Measurements from ENCODE around the gene CALHM5. TPM values are rescaled to one million over a fixed set of nuclear protein-coding genes. Genes with fewer than 3 reads are reported as not detected.
"Not testable (repeated sequence)": the region's sequence is repeated elsewhere in the genome, so short reads cannot be mapped to it uniquely, and the experiment has no call there.

The CALHM5 gene
- total RNA-seq, 3 donors from 2014 or later: not detected

- no peak for ATAC-seq
- no peak for DNase-seq
- Mint-ChIP-seq H3K4me3 (no peak overlapping the region), H3K27me3 (ENCODE audit: low read depth) (peaks cover 15% of the 10 kb centered on the region), H3K36me3 (ENCODE audit: insufficient read depth) (no peaks in the 10 kb centered on the region), H3K4me1 (ENCODE audit: low read depth) (no peaks in the 10 kb centered on the region), H3K9me3 (peaks cover 5% of the 10 kb centered on the region)
Observed at GRCh38 chr6:116491610-116492330, 19.7 kb upstream of the CALHM5 start.

DNA sequence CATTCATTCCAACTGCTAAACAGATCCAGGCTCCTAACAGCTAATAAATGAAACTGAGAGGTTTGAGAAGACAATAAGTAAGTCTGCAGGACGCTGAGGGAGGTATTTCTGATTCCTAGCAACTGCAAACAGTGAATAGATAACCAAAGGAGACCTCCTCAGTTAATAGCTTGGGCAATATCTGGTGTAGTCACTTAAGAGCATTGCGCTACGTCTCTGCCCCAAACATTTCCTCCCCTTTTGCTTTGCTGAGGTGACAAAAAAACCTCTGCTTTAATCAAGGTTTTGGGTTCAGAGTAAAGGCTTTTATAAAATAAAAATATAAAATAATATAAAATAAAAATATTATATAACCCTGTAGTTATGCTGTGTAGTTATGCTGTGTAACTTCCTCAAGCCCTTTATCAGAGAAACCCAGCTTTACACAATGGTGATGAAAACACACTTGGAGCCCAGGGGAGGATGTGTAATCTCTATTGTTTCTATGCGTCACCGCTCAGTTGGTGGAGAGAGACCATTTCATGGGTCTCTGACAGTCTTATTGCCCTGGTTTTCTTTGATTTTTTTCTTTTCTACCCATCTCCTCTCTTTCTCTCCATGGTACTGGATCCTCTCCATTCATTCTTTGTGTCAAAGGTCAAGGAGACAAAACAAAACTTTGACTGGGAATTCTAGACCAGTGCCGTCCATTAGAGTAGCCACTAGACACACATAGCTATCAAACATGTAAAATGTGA, 18.9 kb upstream of the CALHM5 start:
- Mint-ChIP-seq H3K36me3 (ENCODE audit: insufficient read depth) (no peaks in the 10 kb centered on the region), H3K9me3 (peaks cover 5% of the 10 kb centered on the region), H3K4me1 (ENCODE audit: low read depth) (no peaks in the 10 kb centered on the region), H3K4me3 (no peak overlapping the region), H3K27me3 (ENCODE audit: low read depth) (peaks cover 14% of the 10 kb centered on the region)
- no peak for ATAC-seq
- DNase-seq: no peak

GRCh38 chr6:116495161-116495560, 16.3 kb upstream of the CALHM5 start:
- H3K27me3 Mint-ChIP-seq (ENCODE audit: low read depth): peaks cover 17% of the 10 kb centered on the region
- not testable (repeated sequence) for H3K4me1 Mint-ChIP-seq (ENCODE audit: low read depth); H3K4me3 Mint-ChIP-seq; DNase-seq; H3K9me3 Mint-ChIP-seq; ATAC-seq; H3K36me3 Mint-ChIP-seq (ENCODE audit: insufficient read depth)

DNA sequence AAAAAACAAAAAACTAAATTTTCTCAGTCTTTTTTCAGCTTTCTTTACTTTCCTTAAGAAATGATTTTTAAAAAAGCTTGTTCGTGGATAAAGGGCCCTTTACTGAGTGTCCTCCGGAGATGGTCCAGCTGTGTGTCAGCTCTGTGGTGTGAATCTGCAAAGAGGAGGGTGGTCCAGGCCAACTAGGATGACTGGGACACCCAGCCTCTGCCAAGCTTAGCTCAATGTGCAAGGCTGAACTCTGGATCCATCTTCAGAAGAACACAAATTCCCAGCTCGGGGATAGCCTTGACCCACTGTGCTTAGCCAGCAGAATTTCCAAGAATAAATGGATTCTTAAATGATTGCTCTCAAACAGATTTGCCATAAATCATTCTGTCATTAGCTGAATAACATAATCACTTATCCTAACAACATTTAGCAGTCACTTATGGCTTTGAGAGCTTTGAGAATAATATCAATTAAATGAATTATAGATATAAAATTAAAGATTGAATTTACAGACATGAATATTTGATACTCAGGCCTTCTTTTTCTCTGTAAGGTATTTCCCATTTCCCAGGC, 14.2 kb upstream of the CALHM5 start:
- ATAC-seq: no peak
- DNase-seq: no peak
- Mint-ChIP-seq H3K36me3 (ENCODE audit: insufficient read depth) (no peaks in the 10 kb centered on the region), H3K4me3 (no peak overlapping the region), H3K9me3 (peaks cover 5% of the 10 kb centered on the region), H3K27me3 (ENCODE audit: low read depth) (peaks cover 22% of the 10 kb centered on the region), H3K4me1 (ENCODE audit: low read depth) (no peaks in the 10 kb centered on the region)

DNA sequence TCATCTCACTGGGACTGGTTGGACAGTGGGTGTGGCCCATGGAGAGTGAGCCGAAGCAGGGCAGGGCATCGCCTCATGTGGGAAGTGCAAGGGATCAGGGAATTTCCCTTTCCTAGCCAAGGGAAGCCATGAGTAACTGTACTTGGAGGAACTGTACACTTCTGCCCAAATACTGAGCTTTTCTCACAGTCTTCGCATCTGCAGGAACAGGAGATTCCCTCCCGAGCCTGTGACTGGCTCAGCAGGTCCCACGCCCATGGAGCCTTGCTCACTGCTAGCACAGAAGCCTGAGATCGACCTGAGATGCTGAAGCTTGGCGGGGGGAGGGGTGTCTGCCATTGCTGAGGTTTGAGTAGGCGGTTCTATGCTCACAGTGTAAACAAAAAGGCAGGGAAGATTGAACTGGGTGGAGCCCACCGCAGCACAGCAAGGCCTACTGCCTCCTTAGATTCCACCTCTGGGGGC, 10.4 kb upstream of the CALHM5 start:
- Mint-ChIP-seq H3K4me1 (ENCODE audit: low read depth) (no peaks in the 10 kb centered on the region), H3K4me3 (no peak overlapping the region), H3K36me3 (ENCODE audit: insufficient read depth) (peaks cover 2% of the 10 kb centered on the region), H3K9me3 (no peaks in the 10 kb centered on the region), H3K27me3 (ENCODE audit: low read depth) (peaks cover 36% of the 10 kb centered on the region)
- no peak for ATAC-seq
- DNase-seq: no peak

DNA sequence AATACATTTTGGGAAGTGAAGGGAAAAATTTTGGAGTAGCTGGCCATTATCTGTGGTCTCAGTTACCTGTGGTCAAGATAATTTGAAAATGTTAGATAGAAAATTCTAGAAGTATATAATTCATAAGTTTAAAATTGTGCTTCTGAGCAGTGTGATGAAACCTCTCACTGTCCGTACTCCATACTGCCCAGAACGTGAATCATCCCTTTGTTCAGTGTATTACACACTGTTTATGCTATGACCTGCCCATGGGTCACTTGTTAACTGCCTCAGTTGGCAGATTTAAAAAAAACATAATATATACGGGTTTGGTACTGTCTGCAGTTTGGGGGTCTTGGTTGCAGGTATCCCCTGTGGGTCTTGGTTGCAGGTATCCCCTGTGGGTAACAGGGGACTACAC, 4.1 kb upstream of the CALHM5 start:
- ATAC-seq: no peak
- Mint-ChIP-seq H3K4me3 (no peak overlapping the region), H3K36me3 (ENCODE audit: insufficient read depth) (peaks cover 2% of the 10 kb centered on the region), H3K9me3 (no peaks in the 10 kb centered on the region), H3K4me1 (ENCODE audit: low read depth) (no peaks in the 10 kb centered on the region), H3K27me3 (ENCODE audit: low read depth) (peaks cover 17% of the 10 kb centered on the region)
- no peak for DNase-seq

DNA sequence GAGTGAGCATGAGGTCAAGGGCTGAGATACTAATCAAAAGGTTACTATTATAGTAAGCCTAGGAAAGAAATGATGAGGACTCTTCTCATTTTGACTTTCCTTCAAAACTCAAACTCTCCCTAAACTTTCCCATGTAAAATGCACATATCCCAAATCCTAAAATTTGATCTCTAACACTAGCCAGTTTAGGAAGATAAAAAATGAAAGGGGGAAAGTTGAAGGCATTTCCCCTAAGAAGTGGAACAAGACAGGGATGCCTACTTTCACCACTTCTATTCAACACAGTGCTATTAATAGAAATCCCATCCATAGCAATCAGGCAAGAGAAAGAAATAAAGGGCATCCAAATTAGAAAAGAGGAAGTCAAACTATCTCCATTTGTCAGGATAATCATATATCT, 2.9 kb upstream of the CALHM5 start:
- ATAC-seq (no peak), DNase-seq (no peak)
- no peaks in the 10 kb centered on the region for H3K4me1 Mint-ChIP-seq (ENCODE audit: low read depth)
- peaks cover 6% of the 10 kb centered on the region for H3K27me3 Mint-ChIP-seq (ENCODE audit: low read depth)
- no peak overlapping the region for H3K4me3 Mint-ChIP-seq
- H3K36me3 Mint-ChIP-seq (ENCODE audit: insufficient read depth): no peaks in the 10 kb centered on the region
- H3K9me3 Mint-ChIP-seq: no peaks in the 10 kb centered on the region

DNA sequence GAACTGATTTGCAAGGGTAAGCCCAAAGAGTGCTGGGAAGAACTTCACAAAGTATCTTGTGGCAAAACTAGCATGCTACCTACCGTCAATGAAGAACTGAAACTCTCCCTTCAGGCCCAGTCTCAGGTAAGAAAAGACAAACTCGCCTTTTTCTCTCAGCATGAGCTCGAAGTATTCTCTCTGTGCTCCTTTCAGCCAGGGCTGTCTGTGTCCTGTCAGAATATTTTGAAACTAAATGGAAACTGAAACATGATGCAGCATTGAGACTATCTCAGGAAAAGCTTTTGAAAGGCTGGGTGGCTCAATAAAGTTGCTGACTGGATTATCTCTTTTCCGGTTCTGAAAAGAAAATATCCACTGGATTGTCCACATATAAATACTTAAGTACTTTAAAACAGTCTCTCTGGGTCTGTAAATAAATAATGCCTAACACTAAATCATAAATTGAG, 696 bp downstream of the CALHM5 start:
- Mint-ChIP-seq H3K9me3 (no peaks in the 10 kb centered on the region), H3K4me3 (no peak overlapping the region), H3K27me3 (ENCODE audit: low read depth) (no peaks in the 10 kb centered on the region), H3K36me3 (ENCODE audit: insufficient read depth) (no peaks in the 10 kb centered on the region), H3K4me1 (ENCODE audit: low read depth) (no peaks in the 10 kb centered on the region)
- no peak for ATAC-seq
- DNase-seq: no peak

DNA sequence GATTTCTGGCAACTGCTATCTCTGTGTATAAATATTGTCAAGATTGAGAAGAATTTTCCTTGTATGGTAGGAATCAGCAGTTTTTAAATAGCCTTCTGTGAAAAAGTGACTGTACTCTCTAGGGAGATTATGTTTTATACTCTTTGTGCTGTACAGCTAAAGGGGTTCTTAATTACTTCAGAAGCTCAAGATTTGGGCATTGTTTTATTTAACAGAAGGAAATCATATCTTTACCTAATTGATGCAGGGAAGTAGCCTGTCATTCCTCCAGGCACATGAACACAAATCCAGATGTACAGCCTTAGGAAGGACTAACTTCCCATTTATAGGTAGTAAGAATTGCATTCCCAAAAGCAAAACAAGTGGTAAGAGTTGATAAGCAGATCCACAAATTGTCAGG, 1.3 kb downstream of the CALHM5 start:
- ATAC-seq: no peak
- Mint-ChIP-seq H3K27me3 (ENCODE audit: low read depth) (no peaks in the 10 kb centered on the region), H3K36me3 (ENCODE audit: insufficient read depth) (no peaks in the 10 kb centered on the region), H3K4me1 (ENCODE audit: low read depth) (no peaks in the 10 kb centered on the region), H3K9me3 (no peaks in the 10 kb centered on the region), H3K4me3 (no peak overlapping the region)
- DNase-seq: no peak

GRCh38 chr6:116513224-116513875, 1.9 kb downstream of the CALHM5 start:
- Mint-ChIP-seq H3K27me3 (ENCODE audit: low read depth) (peaks cover 4% of the 10 kb centered on the region), H3K4me3 (no peak overlapping the region), H3K36me3 (ENCODE audit: insufficient read depth) (no peaks in the 10 kb centered on the region), H3K9me3 (no peaks in the 10 kb centered on the region), H3K4me1 (ENCODE audit: low read depth) (no peaks in the 10 kb centered on the region)
- ATAC-seq (no peak), DNase-seq (no peak)

DNA sequence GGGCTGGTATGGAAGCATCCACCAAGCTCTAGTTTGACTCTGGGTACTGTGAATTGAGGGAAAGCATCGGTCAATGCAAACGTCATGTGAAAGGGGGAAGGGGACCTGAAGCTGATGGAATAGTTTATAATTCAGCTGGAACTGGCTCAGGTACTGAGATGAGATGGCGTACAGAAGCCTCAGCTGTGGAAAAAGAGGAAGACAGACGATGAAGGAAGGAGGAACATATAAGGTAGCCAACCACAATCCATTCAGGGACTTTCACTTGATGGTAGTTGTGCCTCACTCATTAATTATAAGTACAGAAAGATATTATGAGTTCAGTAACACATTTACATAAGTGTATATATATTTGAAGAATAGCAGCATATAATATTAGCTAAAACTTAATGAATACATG, 2.7 kb downstream of the CALHM5 start:
- no peak for DNase-seq
- Mint-ChIP-seq H3K9me3 (no peaks in the 10 kb centered on the region), H3K27me3 (ENCODE audit: low read depth) (peaks cover 4% of the 10 kb centered on the region), H3K36me3 (ENCODE audit: insufficient read depth) (no peaks in the 10 kb centered on the region), H3K4me1 (ENCODE audit: low read depth) (no peaks in the 10 kb centered on the region), H3K4me3 (no peak overlapping the region)
- no peak for ATAC-seq

DNA sequence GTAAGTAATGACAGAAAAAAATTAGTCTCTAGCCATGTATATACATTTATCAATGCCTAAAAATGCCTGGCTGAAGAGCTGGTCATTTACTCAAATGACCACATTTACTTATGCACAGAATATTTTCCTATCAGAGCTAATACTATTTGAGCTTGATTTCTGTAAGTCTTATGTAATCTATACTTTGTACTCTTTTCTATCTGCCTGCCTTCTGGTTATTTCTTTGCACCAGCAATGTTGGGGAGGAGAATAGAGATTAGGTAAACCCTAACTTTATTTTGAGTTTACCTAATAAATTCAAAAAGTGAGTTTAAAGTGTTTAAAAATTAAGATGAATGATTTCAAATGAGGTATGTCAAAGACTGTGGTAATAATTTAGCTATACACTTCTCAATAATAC, 3.7 kb downstream of the CALHM5 start:
- Mint-ChIP-seq H3K27me3 (ENCODE audit: low read depth) (peaks cover 4% of the 10 kb centered on the region), H3K4me3 (no peak overlapping the region), H3K9me3 (no peaks in the 10 kb centered on the region), H3K4me1 (ENCODE audit: low read depth) (no peaks in the 10 kb centered on the region), H3K36me3 (ENCODE audit: insufficient read depth) (no peaks in the 10 kb centered on the region)
- DNase-seq: no peak
- ATAC-seq: no peak

- H3K36me3 Mint-ChIP-seq (ENCODE audit: insufficient read depth): no peaks in the 10 kb centered on the region
- no peaks in the 10 kb centered on the region for H3K4me1 Mint-ChIP-seq (ENCODE audit: low read depth)
- no peak for ATAC-seq
- no peak for DNase-seq
- H3K9me3 Mint-ChIP-seq: no peaks in the 10 kb centered on the region
- no peak overlapping the region for H3K4me3 Mint-ChIP-seq
- peaks cover 4% of the 10 kb centered on the region for H3K27me3 Mint-ChIP-seq (ENCODE audit: low read depth)
Observed at GRCh38 chr6:116518621-116519368, 7.4 kb downstream of the CALHM5 start.

GRCh38 chr6:116522896-116523295, 11.5 kb downstream of the CALHM5 start:
- no peaks in the 10 kb centered on the region for H3K4me1 Mint-ChIP-seq (ENCODE audit: low read depth)
- H3K4me3 Mint-ChIP-seq: no peak overlapping the region
- H3K36me3 Mint-ChIP-seq (ENCODE audit: insufficient read depth): no peaks in the 10 kb centered on the region
- ATAC-seq: no peak
- peaks cover 4% of the 10 kb centered on the region for H3K27me3 Mint-ChIP-seq (ENCODE audit: low read depth)
- DNase-seq: no peak
- no peaks in the 10 kb centered on the region for H3K9me3 Mint-ChIP-seq

All from activated T-cell treated with anti-CD3 and anti-CD28 coated beads, Interleukin-2, amount 50 U/mL, for 4 hours (primary cell).